ENCODE measurements around the gene ANKMY2.

DNA sequence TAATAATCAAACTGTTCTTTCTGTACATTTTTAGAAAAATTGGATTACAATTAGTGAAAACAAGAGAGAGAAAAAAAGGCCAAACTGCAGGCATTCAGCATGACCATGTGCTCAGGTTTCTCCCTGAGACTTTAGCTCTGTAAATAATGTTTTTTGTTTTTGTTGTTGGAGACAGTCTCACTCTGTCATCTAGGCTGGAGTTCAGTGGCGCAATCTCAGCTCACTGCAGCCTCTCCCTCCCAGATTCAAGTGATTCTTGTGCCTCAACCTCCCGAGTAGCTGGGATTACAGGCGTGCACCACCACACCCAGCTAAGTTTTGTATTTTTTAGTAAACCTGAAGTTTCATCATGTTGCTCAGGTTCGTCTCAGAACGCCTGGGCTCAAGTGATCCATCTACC lies 23.4 kb upstream of the ANKMY2 start:
- TF ChIP-seq POLR2AphosphoS5 (IDR thresholded peaks at IDR 0.05; ENCODE audit: insufficient read depth in 1 of 2, low read depth in 1 of 2) (no peak), POLR2A (IDR thresholded peaks at IDR 0.05) (no peak)
- TF ChIP-seq, protein P1, sequence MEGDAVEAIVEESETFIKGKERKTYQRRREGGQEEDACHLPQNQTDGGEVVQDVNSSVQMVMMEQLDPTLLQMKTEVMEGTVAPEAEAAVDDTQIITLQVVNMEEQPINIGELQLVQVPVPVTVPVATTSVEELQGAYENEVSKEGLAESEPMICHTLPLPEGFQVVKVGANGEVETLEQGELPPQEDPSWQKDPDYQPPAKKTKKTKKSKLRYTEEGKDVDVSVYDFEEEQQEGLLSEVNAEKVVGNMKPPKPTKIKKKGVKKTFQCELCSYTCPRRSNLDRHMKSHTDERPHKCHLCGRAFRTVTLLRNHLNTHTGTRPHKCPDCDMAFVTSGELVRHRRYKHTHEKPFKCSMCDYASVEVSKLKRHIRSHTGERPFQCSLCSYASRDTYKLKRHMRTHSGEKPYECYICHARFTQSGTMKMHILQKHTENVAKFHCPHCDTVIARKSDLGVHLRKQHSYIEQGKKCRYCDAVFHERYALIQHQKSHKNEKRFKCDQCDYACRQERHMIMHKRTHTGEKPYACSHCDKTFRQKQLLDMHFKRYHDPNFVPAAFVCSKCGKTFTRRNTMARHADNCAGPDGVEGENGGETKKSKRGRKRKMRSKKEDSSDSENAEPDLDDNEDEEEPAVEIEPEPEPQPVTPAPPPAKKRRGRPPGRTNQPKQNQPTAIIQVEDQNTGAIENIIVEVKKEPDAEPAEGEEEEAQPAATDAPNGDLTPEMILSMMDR (IDR thresholded peaks at IDR 0.05), result no peak

All from vagina (tissue), 2 donors.